ENCODE measurements around the gene NRTN.
A peak's percentile ranks its signal among the peaks of the same experiment; 100 is the strongest.

NRTN gene

GRCh38 chr19:5817218-5817617 is 12.4 kb downstream of the NRTN start:
- DNase-seq: no peak

GRCh38 chr19:5818594-5818993 is 13.7 kb downstream of the NRTN start:
- DNase-seq: no peak

GRCh38 chr19:5820785-5821184 is 15.9 kb downstream of the NRTN start:
- DNase-seq: no peak

- no peak for DNase-seq
Measured at GRCh38 chr19:5821521-5822180, 16.8 kb downstream of the NRTN start.

GRCh38 chr19:5822181-5822844 is 17.4 kb downstream of the NRTN start:
- DNase-seq: no peak

GRCh38 chr19:5823579-5824281 is 18.9 kb downstream of the NRTN start:
- no peak for DNase-seq

GRCh38 chr19:5824751-5825150 is 19.9 kb downstream of the NRTN start:
- DNase-seq: no peak

GRCh38 chr19:5825178-5825577 is 20.3 kb downstream of the NRTN start:
- no peak for DNase-seq

- peak; percentile 31 to 58 (median 41) for DNase-seq
Measured at GRCh38 chr19:5826531-5827341, 21.9 kb downstream of the NRTN start.

- no peak for DNase-seq
Measured at GRCh38 chr19:5827342-5827890, 22.5 kb downstream of the NRTN start.

- DNase-seq: peak; percentile 95
Measured at GRCh38 chr19:5827891-5828660, 23.2 kb downstream of the NRTN start.

GRCh38 chr19:5828661-5829566 is 24.0 kb downstream of the NRTN start:
- no peak for DNase-seq

- no peak for DNase-seq
Measured at GRCh38 chr19:5829567-5830310, 24.9 kb downstream of the NRTN start.

- DNase-seq: no peak
Measured at GRCh38 chr19:5831159-5831558, 26.3 kb downstream of the NRTN start.

GRCh38 chr19:5832061-5832460 is 27.2 kb downstream of the NRTN start:
- DNase-seq: no peak

GRCh38 chr19:5832527-5833216 is 27.8 kb downstream of the NRTN start:
- DNase-seq: no peak

- no peak for DNase-seq
Measured at GRCh38 chr19:5837761-5838352, 33.0 kb downstream of the NRTN start.

- DNase-seq: no peak
Measured at GRCh38 chr19:5838353-5839064, 33.6 kb downstream of the NRTN start.
